Mesendoderm (in vitro differentiated cells): ENCODE results near the gene NT5DC3.

Source experiments
- DNase-seq: peaks from one replicate; pipeline ENCODE4 v3.0.0; 2013
- H2AK5ac ChIP-seq: 2 replicates; pipeline ENCODE4 v1.6.1; 2013; ENCODE audit warnings: low read length, inconsistent platforms
- H2BK120ac ChIP-seq: 2 replicates; pipeline ENCODE4 v1.6.1; 2013; ENCODE audit warnings: low read depth, mild to moderate bottlenecking, low read length, moderate library complexity, mixed read lengths
- H2BK15ac ChIP-seq: replicated peaks from 2 replicates; pipeline ENCODE4 v1.6.1; 2013; ENCODE audit warnings: low read depth, mild to moderate bottlenecking, moderate library complexity
- H2BK5ac ChIP-seq: 2 replicates; pipeline ENCODE4 v1.6.1; 2013; ENCODE audit warnings: low read length, inconsistent platforms
- H3K18ac ChIP-seq: 2 replicates; pipeline ENCODE4 v1.6.1; 2013; ENCODE audit warnings: mild to moderate bottlenecking, low read length, mixed read lengths
- H3K23ac ChIP-seq: one replicate; pipeline ENCODE4 v1.6.1; 2013; ENCODE audit warnings: low read length
- H3K27ac ChIP-seq: 2 replicates; pipeline ENCODE4 v1.5.1; 2013; ENCODE audit warnings: low read depth, mild to moderate bottlenecking, inconsistent platforms, low read length, moderate library complexity
- H3K27me3 ChIP-seq: 2 replicates; pipeline ENCODE4 v1.6.1; 2013; ENCODE audit warnings: low read length, control low read depth, mild to moderate bottlenecking, inconsistent platforms; ENCODE audit not compliant: insufficient read depth, poor library complexity
- H3K36me3 ChIP-seq: 2 replicates; pipeline ENCODE4 v1.6.1; 2013; ENCODE audit warnings: low read length, inconsistent platforms; ENCODE audit not compliant: control insufficient read depth, insufficient read depth
- H3K4ac ChIP-seq: one replicate; pipeline ENCODE4 v1.6.1; 2013; ENCODE audit warnings: low read depth, mild to moderate bottlenecking, low read length, moderate library complexity
- H3K4me1 ChIP-seq: 2 replicates; pipeline ENCODE4 v1.6.1; 2013; ENCODE audit warnings: low read depth, low read length, inconsistent platforms; ENCODE audit not compliant: control insufficient read depth
- H3K4me2 ChIP-seq: 2 replicates; pipeline ENCODE4 v1.6.1; 2013; ENCODE audit warnings: low read length
- H3K4me3 ChIP-seq: 2 replicates; pipeline ENCODE4 v1.5.1; 2013; ENCODE audit warnings: mild to moderate bottlenecking, low read length
- H3K56ac ChIP-seq: one replicate; pipeline ENCODE4 v1.6.1; 2013; ENCODE audit warnings: low read length
- H3K79me1 ChIP-seq: 2 replicates; pipeline ENCODE4 v1.6.1; 2013; ENCODE audit warnings: low read length, inconsistent platforms
- H3K79me2 ChIP-seq: 2 replicates; pipeline ENCODE4 v1.6.1; 2013; ENCODE audit warnings: mild to moderate bottlenecking, low read length; ENCODE audit not compliant: control insufficient read depth, insufficient read depth
- H3K9ac ChIP-seq: 2 replicates; pipeline ENCODE4 v1.6.1; 2013; ENCODE audit warnings: low read length, inconsistent platforms
- H4K5ac ChIP-seq: one replicate; pipeline ENCODE4 v1.6.1; 2013; ENCODE audit warnings: low read length
- H4K8ac ChIP-seq: one replicate; pipeline ENCODE4 v1.6.1; 2013; ENCODE audit warnings: low read depth, mild to moderate bottlenecking, control low read depth, low read length, moderate library complexity
- WGBS: extraction: QIAGEN DNeasy Blood & Tissue Kit; methylation state at CpG from one replicate; pipeline ENCODE4 v1.1.7; 2013; ENCODE audit warnings: low lambda C conversion rate, missing lambda C conversion rate; ENCODE audit not compliant: insufficient coverage; ENCODE audit errors: extremely low coverage; 5-methylcytosine and 5-hydroxymethylcytosine counted together

NT5DC3 gene

DNA sequence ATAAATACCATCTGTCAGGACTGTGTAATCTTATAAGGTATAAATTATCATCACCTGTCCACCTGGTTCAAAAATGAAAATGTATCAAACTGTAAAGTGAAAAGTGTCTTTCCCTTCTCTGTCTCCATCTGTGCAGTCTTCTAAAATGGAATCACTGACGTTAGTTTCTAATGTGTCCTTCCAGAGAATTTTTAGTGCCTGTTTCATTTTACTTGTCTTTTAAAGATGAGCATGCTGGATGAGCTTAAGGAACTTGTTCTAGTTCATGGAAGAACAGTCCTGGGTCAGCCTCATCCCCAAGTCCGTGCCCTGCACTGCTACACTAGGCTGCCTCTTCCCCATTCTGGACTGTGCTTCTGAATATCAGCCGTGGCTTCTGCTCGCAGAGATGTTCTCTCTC, 5.4 kb upstream of the NT5DC3 start:
- no peak overlapping the region for H2BK5ac ChIP-seq

DNA sequence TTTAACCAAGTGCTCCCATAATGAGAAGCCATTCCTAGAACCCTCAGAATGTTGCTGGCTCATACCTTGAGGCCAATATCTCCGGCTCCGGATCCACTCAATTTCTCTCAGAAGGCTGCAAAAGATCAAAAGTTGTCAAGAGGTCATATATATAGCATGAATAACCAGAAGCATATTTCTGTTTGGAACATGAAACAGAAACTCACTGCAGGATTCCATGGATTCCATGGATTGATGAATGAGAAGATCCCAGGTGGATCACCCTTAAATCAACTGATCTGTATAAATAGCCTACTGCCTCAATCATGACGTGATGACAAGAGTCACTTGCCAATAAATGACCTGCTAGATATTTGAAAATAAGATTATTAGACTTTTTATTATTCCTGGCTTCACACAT, 3.3 kb upstream of the NT5DC3 start:
- no peak overlapping the region for H3K9ac ChIP-seq
- peaks cover 4% of the 10 kb centered on the region for H3K79me2 ChIP-seq
- no peak overlapping the region for H2AK5ac ChIP-seq
- peaks cover 2% of the 10 kb centered on the region for H3K79me1 ChIP-seq
- H4K5ac ChIP-seq: no peak overlapping the region
- H3K18ac ChIP-seq: no peak overlapping the region
- no CpG with 5 or more reads among the region's 3 CpGs for WGBS
- H3K4me1 ChIP-seq: peaks cover 2% of the 10 kb centered on the region
- no peak overlapping the region for H3K56ac ChIP-seq
- H4K8ac ChIP-seq: no peak overlapping the region
- H2BK5ac ChIP-seq: no peak overlapping the region
- H3K4ac ChIP-seq: no peak overlapping the region
- H3K27me3 ChIP-seq: no peaks in the 10 kb centered on the region
- H3K4me3 ChIP-seq: no peak overlapping the region
- no peak overlapping the region for H2BK120ac ChIP-seq
- H3K36me3 ChIP-seq: no peaks in the 10 kb centered on the region
- H2BK15ac ChIP-seq: no peak overlapping the region
- H3K27ac ChIP-seq: no peak overlapping the region
- H3K23ac ChIP-seq: no peak overlapping the region
- no peak overlapping the region for H3K4me2 ChIP-seq
- DNase-seq: no peak

More for the DNA sequence above, 5.4 kb upstream of the NT5DC3 start:
- Histone ChIP-seq H4K8ac (no peak overlapping the region), H3K4ac (no peak overlapping the region), H3K36me3 (no peaks in the 10 kb centered on the region), H3K79me1 (no peaks in the 10 kb centered on the region), H3K4me1 (no peaks in the 10 kb centered on the region), H2BK15ac (no peak overlapping the region), H3K4me3 (no peak overlapping the region), H3K27ac (no peak overlapping the region), H2BK120ac (no peak overlapping the region), H3K18ac (no peak overlapping the region), H3K4me2 (no peak overlapping the region), H3K79me2 (no peaks in the 10 kb centered on the region), H4K5ac (no peak overlapping the region), H3K9ac (no peak overlapping the region), H3K56ac (no peak overlapping the region), H3K23ac (no peak overlapping the region), H3K27me3 (no peaks in the 10 kb centered on the region), H2AK5ac (no peak overlapping the region)
- WGBS: no CpG with 5 or more reads among the region's 4 CpGs
- DNase-seq: no peak

DNA sequence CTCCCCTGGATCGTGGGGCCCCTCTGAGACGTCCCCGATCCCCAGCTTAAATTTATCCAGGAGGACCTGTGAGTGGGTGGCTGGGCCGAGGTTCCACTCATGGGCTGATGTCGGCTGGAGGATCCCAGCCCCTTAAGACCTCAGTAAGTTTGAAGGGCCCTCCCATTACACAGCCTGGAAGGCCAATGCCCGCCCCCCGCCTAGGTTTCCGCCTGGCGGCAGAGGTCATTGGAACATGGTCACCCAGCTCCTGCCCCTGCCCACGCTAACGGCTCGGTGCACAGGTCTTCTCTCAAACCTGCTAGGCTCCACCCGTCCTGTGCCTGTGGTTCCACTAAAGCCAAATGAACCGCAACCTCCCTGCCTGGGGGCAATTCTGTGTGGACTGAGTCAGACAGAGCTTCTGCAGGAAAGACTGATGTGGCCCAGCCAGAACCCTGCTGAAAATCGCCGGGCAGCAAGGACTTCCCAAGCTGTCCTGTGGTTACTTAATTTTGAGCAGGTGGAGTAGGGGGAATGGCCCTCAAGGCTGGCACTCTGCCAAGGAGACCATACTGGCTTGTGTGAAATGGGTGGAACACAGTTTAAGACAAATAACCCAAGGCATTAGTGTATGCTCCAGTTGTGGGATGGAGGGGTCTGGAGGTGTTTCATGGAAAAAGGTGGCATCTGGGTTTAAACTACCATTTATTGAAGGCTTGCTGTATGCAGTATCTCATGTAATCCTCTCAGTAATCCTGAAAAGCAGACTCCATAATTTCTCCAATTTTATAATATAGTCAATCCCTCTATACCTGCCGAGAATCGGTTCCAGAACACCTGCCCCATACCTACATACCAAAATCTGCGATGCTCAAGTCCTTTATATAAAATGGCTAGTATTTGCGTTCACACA, 903 bp upstream of the NT5DC3 start:
- peak; percentile 79 for DNase-seq
- no peak overlapping the region for H4K5ac ChIP-seq
- H2BK120ac ChIP-seq: no peak overlapping the region
- H3K79me1 ChIP-seq: peaks cover 8% of the 10 kb centered on the region
- H3K18ac ChIP-seq: no peak overlapping the region
- H3K4me2 ChIP-seq: peak overlapping the region; percentile 47
- no peaks in the 10 kb centered on the region for H3K36me3 ChIP-seq
- H4K8ac ChIP-seq: no peak overlapping the region
- H3K56ac ChIP-seq: peak overlapping the region; percentile 90
- 100% methylated on average over 2 of the region's 20 CpGs for WGBS
- peaks cover 2% of the 10 kb centered on the region for H3K4me1 ChIP-seq
- no peak overlapping the region for H3K23ac ChIP-seq
- no peak overlapping the region for H2BK5ac ChIP-seq
- H2AK5ac ChIP-seq: no peak overlapping the region
- no peak overlapping the region for H3K27ac ChIP-seq
- H3K27me3 ChIP-seq: no peaks in the 10 kb centered on the region
- H3K79me2 ChIP-seq: peaks cover 14% of the 10 kb centered on the region
- peak overlapping the region; percentile 52 for H3K4me3 ChIP-seq
- no peak overlapping the region for H3K4ac ChIP-seq
- no peak overlapping the region for H2BK15ac ChIP-seq
- H3K9ac ChIP-seq: peak overlapping the region; percentile 59

DNA sequence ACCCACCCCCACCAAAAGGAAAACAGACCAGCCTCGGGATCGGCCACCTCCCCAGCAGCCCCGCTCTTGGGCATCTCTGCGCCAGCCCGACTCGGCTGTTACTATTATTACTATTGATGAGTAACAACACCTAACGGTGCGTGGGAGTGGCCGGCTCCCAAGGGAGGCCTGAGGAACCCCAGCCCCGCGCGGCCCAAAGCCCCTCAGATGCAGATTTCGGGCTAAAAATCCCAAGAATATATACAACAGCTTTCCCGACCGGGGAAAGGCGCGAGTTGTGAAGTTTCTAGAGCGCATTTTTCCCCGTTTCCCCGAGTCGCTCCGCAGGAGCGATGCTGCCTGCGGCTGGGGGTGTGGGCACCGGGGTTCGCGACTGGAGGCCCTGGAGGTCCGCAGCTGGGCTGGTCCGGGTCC, 565 bp downstream of the NT5DC3 start:
- Histone ChIP-seq H3K4me1 (peaks cover 2% of the 10 kb centered on the region), H3K4me3 (peak overlapping the region; percentile 82), H4K8ac (no peak overlapping the region), H2BK15ac (no peak overlapping the region), H2AK5ac (no peak overlapping the region), H3K4me2 (peak overlapping the region; percentile 36), H3K79me1 (peaks cover 8% of the 10 kb centered on the region), H3K27me3 (no peaks in the 10 kb centered on the region), H2BK120ac (no peak overlapping the region), H3K56ac (peak overlapping the region; percentile 86), H4K5ac (no peak overlapping the region), H3K79me2 (peaks cover 14% of the 10 kb centered on the region), H3K9ac (peak overlapping the region; percentile 81), H3K4ac (peak overlapping the region; percentile 64), H3K18ac (peak overlapping the region; percentile 72), H3K36me3 (no peaks in the 10 kb centered on the region), H3K23ac (no peak overlapping the region), H3K27ac (no peak overlapping the region), H2BK5ac (no peak overlapping the region)
- WGBS: no CpG with 5 or more reads among the region's 29 CpGs
- DNase-seq: peak; percentile 28

DNA sequence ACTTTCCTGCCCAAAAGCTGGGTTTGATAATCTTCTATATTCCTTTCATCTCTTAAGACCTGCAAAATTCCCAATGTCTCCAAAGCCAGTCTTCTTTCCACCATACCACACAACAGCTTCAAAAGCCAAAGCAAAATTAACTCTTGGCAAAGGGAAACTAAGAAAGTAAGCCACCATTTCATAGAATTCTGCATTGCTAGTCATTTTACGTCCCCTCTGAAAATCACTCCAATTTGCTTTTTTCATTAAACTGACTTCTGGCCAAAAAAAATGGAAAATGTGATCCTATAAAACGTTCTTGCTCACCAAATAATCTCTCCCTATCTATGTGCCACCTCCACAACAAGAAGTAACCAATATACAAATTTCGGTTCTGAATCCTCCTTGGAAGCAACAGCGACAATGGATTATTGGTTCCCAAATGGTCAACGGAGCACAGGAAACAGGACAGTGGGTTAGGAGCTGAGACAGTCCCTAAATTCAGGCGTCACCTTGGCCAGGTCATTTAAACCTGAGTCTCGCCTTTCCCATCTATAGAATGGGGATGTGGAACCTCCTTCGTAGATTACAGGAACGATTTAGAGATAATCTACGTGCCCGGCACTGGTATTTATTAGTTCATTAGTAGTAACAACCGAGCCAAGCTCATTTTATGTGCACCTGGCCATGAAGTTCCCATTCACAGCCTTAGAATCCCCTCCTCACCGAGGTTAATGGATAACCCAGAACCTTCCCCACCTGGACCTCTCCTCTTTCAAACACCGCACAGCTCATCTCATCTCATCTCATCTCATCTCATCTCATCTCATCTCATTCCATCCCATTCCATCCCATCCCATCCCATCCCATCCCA, 1.2 kb downstream of the NT5DC3 start:
- Histone ChIP-seq H2BK5ac (no peak overlapping the region), H3K4ac (peak overlapping the region; percentile 64), H3K27ac (no peak overlapping the region), H3K79me2 (peaks cover 20% of the 10 kb centered on the region), H2BK120ac (no peak overlapping the region), H4K8ac (no peak overlapping the region), H3K4me1 (peaks cover 5% of the 10 kb centered on the region), H2BK15ac (no peak overlapping the region), H2AK5ac (no peak overlapping the region), H3K9ac (peak overlapping the region; percentile 81), H3K56ac (peak overlapping the region; percentile 86), H3K4me3 (peak overlapping the region; percentile 82), H3K18ac (no peak overlapping the region), H3K36me3 (no peaks in the 10 kb centered on the region), H3K4me2 (peak overlapping the region; percentile 51), H3K23ac (no peak overlapping the region), H3K79me1 (peaks cover 12% of the 10 kb centered on the region), H3K27me3 (no peaks in the 10 kb centered on the region), H4K5ac (no peak overlapping the region)
- DNase-seq: no peak
- WGBS: no CpG with 5 or more reads among the region's 14 CpGs
